Pancreas (tissue), 10 donors: ENCODE measurements around the gene WT1. TPM values are rescaled to one million over a fixed set of nuclear protein-coding genes. Genes with fewer than 3 reads are reported as not detected.

ENCODE experiments used
- ATAC-seq, 4 donors: fragments of 200-7000 bp; cut with Tn5 transposase; one replicate each; pipeline versions ENCODE4 v1.8.0 to v1.9.1; 2020; ENCODE audit warnings: mild to moderate bottlenecking in 4 of 4, moderate library complexity in 4 of 4
- DNase-seq, 6 donors: peaks; one replicate each; pipeline ENCODE4 v3.0.0-alpha.2; 2020
- FAIRE-seq: peaks from 2 replicates; lab custom pipeline; 2012; peaks lifted over from hg19 to GRCh38; lab: Jason Lieb, UNC
- H3K27ac ChIP-seq, 4 donors: fragments of 200-600 bp; sonication (generic); 1 replicate in 3 of 4; 2 replicates in 1 of 4; pipeline versions ENCODE4 v1.5.0 to v1.8.0; 2020
- H3K27me3 ChIP-seq, 4 donors: fragments of 200-600 bp; one replicate each; pipeline ENCODE4 v1.8.0; 2021
- H3K36me3 ChIP-seq, 3 donors: fragments of 200-600 bp; sonication (generic) in 1 of 3; one replicate each; pipeline versions ENCODE4 v1.5.0 to v1.8.0; 2020 to 2021
- H3K4me1 ChIP-seq, 3 donors: fragments of 200-600 bp; one replicate each; pipeline ENCODE4 v1.8.0; 2021
- H3K4me3 ChIP-seq, 4 donors: fragments of 200-600 bp; sonication (generic) in 2 of 4; one replicate each; pipeline versions ENCODE4 v1.5.0 to v1.8.0; 2020 to 2021
- H3K9me3 ChIP-seq, 4 donors: fragments of 200-600 bp; one replicate each; pipeline ENCODE4 v1.8.0; 2021
- CTCF ChIP-seq, 4 donors: fragments of 200-600 bp; sonication (generic) in 3 of 4; IDR thresholded peaks; one replicate each; pipeline versions ENCODE4 v1.5.0 to v1.8.0; 2021; ENCODE audit warnings: antibody characterized with exemption in 4 of 4
- WGBS, 2 donors: extraction: QIAGEN DNeasy Blood & Tissue Kit; methylation state at CpG; one replicate each; pipeline ENCODE4 v1.1.7; 2013; 5-methylcytosine and 5-hydroxymethylcytosine counted together
- intact Hi-C, 3 donors: fragments of 100-400 bp; cut with DNase I; formaldehyde crosslinking; loops; one replicate each; pipeline versions ENCODE4 v1.11.1 to v1.14.2; 2022
- polyA plus RNA-seq, 2 donors: library from polyadenylated mRNA; stranded (reverse); fragments of 200-250 nt; gene quantifications; one replicate each; pipeline ENCODE4 v1.2.3, GENCODE V29; 2013
- total RNA-seq, 6 donors: library from RNA; stranded (reverse); fragmentation: NEBNext Ultra II Directional in 4 of 6; extraction: Animal tissue kit (Norgen Biotek cat#: 25700) in 4 of 6; gene quantifications; one replicate each; pipeline versions ENCODE4 v1.2.1 to v1.2.4, GENCODE V29; 2021 to 2023
- donor health status: healthy with polysubstance abuse.
- donor health status: DM: no; HTN: no; CAD: no; lungs with moderate emphysema.
- donor health status: DM: no; HTN: no; CAD: no.
- donor health status: control.
- donor health status: control.
- donor health status: Bipolar disorder and iron deficiency.
- donor health status: DM: yes; HTN: yes; CAD: no.
- donor health status: DM: no; HTN: no; CAD: no.
- donor health status: DM: no; HTN: no; CAD: no.
- donor health status: DM: yes; HTN: yes; CAD: no.

Gene WT1
- total and polyA plus RNA-seq, 8 donors: 0.08 to 1.9 (median 0.53) TPM; not detected in 1

- ATAC-seq: no peak
- no peak overlapping the region for H3K27ac ChIP-seq
- H3K36me3 ChIP-seq: no peaks in the 10 kb centered on the region
- no peaks in the 10 kb centered on the region for H3K9me3 ChIP-seq
- FAIRE-seq: no peak
- intact Hi-C loops: no loop called here
- no peak for DNase-seq
- no peaks in the 10 kb centered on the region for H3K27me3 ChIP-seq
- 63 to 71% methylated on average over 2 of the region's 2 CpGs for WGBS, 2 donors
- no peak overlapping the region for H3K4me3 ChIP-seq
- no peaks in the 10 kb centered on the region for H3K4me1 ChIP-seq
- TF ChIP-seq CTCF (IDR thresholded peaks at IDR 0.05): no peak
Observed at GRCh38 chr11:32454993-32455392, 19.7 kb upstream of the WT1 start.

GRCh38 chr11:32451808-32452207 is 16.5 kb upstream of the WT1 start:
- no peaks in the 10 kb centered on the region for H3K9me3 ChIP-seq
- no peak overlapping the region for H3K4me3 ChIP-seq
- WGBS, 2 donors: 71 to 78% methylated on average over 4 of the region's 4 CpGs
- no peak for TF ChIP-seq CTCF (IDR thresholded peaks at IDR 0.05)
- FAIRE-seq (no peak), ATAC-seq (peak in 2 of 4 donors; percentile 38 to 56), DNase-seq (no peak)
- H3K4me1 ChIP-seq: no peaks in the 10 kb centered on the region
- no peak overlapping the region for H3K27ac ChIP-seq
- intact Hi-C loops: no loop called here
- no peaks in the 10 kb centered on the region for H3K27me3 ChIP-seq
- H3K36me3 ChIP-seq: no peaks in the 10 kb centered on the region

GRCh38 chr11:32450372-32450771 is 15.0 kb upstream of the WT1 start:
- intact Hi-C loops: no loop called here
- no peaks in the 10 kb centered on the region for H3K27me3 ChIP-seq
- no peak overlapping the region for H3K4me3 ChIP-seq
- H3K4me1 ChIP-seq: no peaks in the 10 kb centered on the region
- ATAC-seq (no peak), FAIRE-seq (no peak), DNase-seq (no peak)
- no peak overlapping the region for H3K27ac ChIP-seq
- WGBS, 2 donors: 58 to 68% methylated on average over 1 of the region's 1 CpG
- H3K9me3 ChIP-seq: no peaks in the 10 kb centered on the region
- no peaks in the 10 kb centered on the region for H3K36me3 ChIP-seq
- TF ChIP-seq CTCF (IDR thresholded peaks at IDR 0.05): no peak

GRCh38 chr11:32448232-32448631 is 12.9 kb upstream of the WT1 start:
- intact Hi-C loops: no loop called here
- H3K27ac ChIP-seq: no peak overlapping the region
- no peak for ATAC-seq
- 13 to 20% methylated on average over 3 of the region's 3 CpGs for WGBS, 2 donors
- H3K4me1 ChIP-seq: no peaks in the 10 kb centered on the region
- no peak for DNase-seq
- H3K4me3 ChIP-seq: no peak overlapping the region
- TF ChIP-seq CTCF (IDR thresholded peaks at IDR 0.05): no peak
- H3K27me3 ChIP-seq: peaks cover 0 to 4% (median 0%) of the 10 kb centered on the region in 4 donors
- FAIRE-seq: no peak
- no peaks in the 10 kb centered on the region for H3K9me3 ChIP-seq
- H3K36me3 ChIP-seq: no peaks in the 10 kb centered on the region

- Histone ChIP-seq H3K27me3 (peaks cover 0 to 5% (median 0%) of the 10 kb centered on the region in 4 donors), H3K4me1 (no peaks in the 10 kb centered on the region), H3K4me3 (no peak overlapping the region), H3K9me3 (no peaks in the 10 kb centered on the region), H3K27ac (no peak overlapping the region), H3K36me3 (no peaks in the 10 kb centered on the region)
- DNase-seq: no peak
- intact Hi-C loops: no loop called here
- WGBS, 2 donors: 34 to 53% methylated on average over 2 of the region's 2 CpGs
- no peak for TF ChIP-seq CTCF (IDR thresholded peaks at IDR 0.05)
- FAIRE-seq: no peak
- no peak for ATAC-seq
Observed at GRCh38 chr11:32447252-32447651, 11.9 kb upstream of the WT1 start.
